SU-DHL-6 (cell line): ENCODE measurements around the gene TUBA4A.

ENCODE experiments used
- H2AFZ ChIP-seq: fragments of 200-600 bp; sonication (generic); 2 replicates; pipeline ENCODE4 v1.6.1; 2014; ENCODE audit warnings: low read depth, mild to moderate bottlenecking, moderate library complexity, mixed read lengths, antibody characterized with exemption, low read length; ENCODE audit not compliant: severe bottlenecking
- H3F3A ChIP-seq: fragments of 200-600 bp; shearing (Covaris generic); 2 replicates; pipeline ENCODE4 v1.6.0; 2016; ENCODE audit warnings: antibody characterized with exemption, mild to moderate bottlenecking; ENCODE audit not compliant: insufficient read depth
- H3K27ac ChIP-seq: fragments of 200-600 bp; sonication (generic); 2 replicates; pipeline ENCODE4 v1.5.1; 2016; ENCODE audit warnings: low read depth, mild to moderate bottlenecking, low read length, moderate library complexity, mixed read lengths
- H3K27me3 ChIP-seq: fragments of 200-600 bp; sonication (generic), shearing (Covaris generic); 2 replicates; pipeline ENCODE4 v1.6.0; 2014; ENCODE audit warnings: mild to moderate bottlenecking, low read length
- H3K36me3 ChIP-seq: fragments of 200-600 bp; sonication (generic); 2 replicates; pipeline ENCODE4 v1.6.1; 2014; ENCODE audit warnings: mild to moderate bottlenecking, low read length, mixed read lengths
- H3K4me2 ChIP-seq: fragments of 300-600, 200-600 bp; shearing (Covaris generic), sonication (generic); 2 replicates; pipeline ENCODE4 v1.6.0; 2014; ENCODE audit warnings: low read length, low read depth, mild to moderate bottlenecking; ENCODE audit not compliant: poor library complexity, severe bottlenecking
- H3K4me3 ChIP-seq: fragments of 200-600 bp; sonication (generic); 2 replicates; pipeline ENCODE4 v1.5.1; 2014; ENCODE audit warnings: antibody characterized with exemption, low read length, mild to moderate bottlenecking, mixed read lengths; ENCODE audit not compliant: insufficient read depth, poor library complexity, severe bottlenecking
- H3K79me2 ChIP-seq: fragments of 200-600 bp; sonication (generic); 2 replicates; pipeline ENCODE4 v1.6.1; 2014; ENCODE audit warnings: mild to moderate bottlenecking, low read length, moderate library complexity; ENCODE audit not compliant: insufficient read depth
- H3K9ac ChIP-seq: fragments of 200-600 bp; sonication (generic); 2 replicates; pipeline ENCODE4 v1.7.0; 2014; ENCODE audit warnings: mild to moderate bottlenecking, low read length
- H3K9me2 ChIP-seq: fragments of 200-600 bp; sonication (generic); replicated peaks from 2 replicates; pipeline ENCODE4 v1.6.1; 2014; ENCODE audit warnings: low read length; ENCODE audit not compliant: insufficient read depth
- H3K9me3 ChIP-seq: fragments of 200-600 bp; sonication (generic); 2 replicates; pipeline ENCODE4 v1.6.1; 2014; ENCODE audit warnings: low read length, mixed read lengths; ENCODE audit not compliant: insufficient read depth
- H4K20me1 ChIP-seq: fragments of 200-600 bp; sonication (generic); 2 replicates; pipeline ENCODE4 v1.6.1; 2014; ENCODE audit warnings: low read depth, mild to moderate bottlenecking, antibody characterized with exemption, low read length, moderate library complexity, mixed read lengths
- EZH2phosphoT487 ChIP-seq: fragments of 200-600 bp; sonication (generic), shearing (Covaris generic); conservative IDR thresholded peaks from 2 replicates; pipeline ENCODE4 v1.6.1; 2018; ENCODE audit warnings: mild to moderate bottlenecking, antibody characterized with exemption, low read length, moderate library complexity, mixed read lengths
- TF ChIP-seq, protein P1 (sequence below): fragments of 200-600 bp; sonication (generic); IDR thresholded peaks from one replicate; pipeline ENCODE4 v1.5.1; 2017; ENCODE audit warnings: antibody characterized with exemption, mild to moderate bottlenecking, low read length, moderate library complexity; ENCODE audit not compliant: insufficient read depth, poor library complexity, severe bottlenecking

TUBA4A gene

DNA sequence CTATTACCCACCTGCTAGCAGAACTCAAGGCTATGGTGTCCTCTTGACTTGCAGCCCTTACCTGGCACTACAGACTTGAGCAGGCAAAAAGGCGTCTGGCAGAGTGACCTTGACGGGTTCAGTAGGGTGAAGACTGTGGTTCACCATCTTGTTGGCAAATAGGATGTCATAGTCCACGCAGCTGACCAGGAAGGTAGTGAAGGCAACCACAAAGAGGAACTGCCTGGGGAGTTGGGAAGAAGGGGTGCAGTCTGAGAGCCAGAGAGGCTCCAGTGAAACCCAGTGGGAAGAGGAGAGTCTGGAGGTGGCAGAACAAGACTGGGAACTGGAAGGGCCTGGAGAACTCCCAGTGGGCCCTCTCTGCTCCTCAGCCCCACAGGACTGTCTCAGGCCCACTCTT lies 28.4 kb downstream of the TUBA4A start:
- Histone ChIP-seq H3K4me2 (no peak overlapping the region), H3F3A (no peaks in the 10 kb centered on the region), H3K27ac (no peak overlapping the region), H3K4me3 (no peak overlapping the region), H3K9me3 (no peaks in the 10 kb centered on the region), H3K9ac (no peak overlapping the region), H3K9me2 (no peaks in the 10 kb centered on the region), H2AFZ (no peak overlapping the region), H3K79me2 (peaks cover 24% of the 10 kb centered on the region), H3K36me3 (no peaks in the 10 kb centered on the region), H4K20me1 (no peaks in the 10 kb centered on the region), H3K27me3 (no peaks in the 10 kb centered on the region)
- TF ChIP-seq, protein P1, sequence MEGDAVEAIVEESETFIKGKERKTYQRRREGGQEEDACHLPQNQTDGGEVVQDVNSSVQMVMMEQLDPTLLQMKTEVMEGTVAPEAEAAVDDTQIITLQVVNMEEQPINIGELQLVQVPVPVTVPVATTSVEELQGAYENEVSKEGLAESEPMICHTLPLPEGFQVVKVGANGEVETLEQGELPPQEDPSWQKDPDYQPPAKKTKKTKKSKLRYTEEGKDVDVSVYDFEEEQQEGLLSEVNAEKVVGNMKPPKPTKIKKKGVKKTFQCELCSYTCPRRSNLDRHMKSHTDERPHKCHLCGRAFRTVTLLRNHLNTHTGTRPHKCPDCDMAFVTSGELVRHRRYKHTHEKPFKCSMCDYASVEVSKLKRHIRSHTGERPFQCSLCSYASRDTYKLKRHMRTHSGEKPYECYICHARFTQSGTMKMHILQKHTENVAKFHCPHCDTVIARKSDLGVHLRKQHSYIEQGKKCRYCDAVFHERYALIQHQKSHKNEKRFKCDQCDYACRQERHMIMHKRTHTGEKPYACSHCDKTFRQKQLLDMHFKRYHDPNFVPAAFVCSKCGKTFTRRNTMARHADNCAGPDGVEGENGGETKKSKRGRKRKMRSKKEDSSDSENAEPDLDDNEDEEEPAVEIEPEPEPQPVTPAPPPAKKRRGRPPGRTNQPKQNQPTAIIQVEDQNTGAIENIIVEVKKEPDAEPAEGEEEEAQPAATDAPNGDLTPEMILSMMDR: no peak
- no peak for TF ChIP-seq EZH2phosphoT487

DNA sequence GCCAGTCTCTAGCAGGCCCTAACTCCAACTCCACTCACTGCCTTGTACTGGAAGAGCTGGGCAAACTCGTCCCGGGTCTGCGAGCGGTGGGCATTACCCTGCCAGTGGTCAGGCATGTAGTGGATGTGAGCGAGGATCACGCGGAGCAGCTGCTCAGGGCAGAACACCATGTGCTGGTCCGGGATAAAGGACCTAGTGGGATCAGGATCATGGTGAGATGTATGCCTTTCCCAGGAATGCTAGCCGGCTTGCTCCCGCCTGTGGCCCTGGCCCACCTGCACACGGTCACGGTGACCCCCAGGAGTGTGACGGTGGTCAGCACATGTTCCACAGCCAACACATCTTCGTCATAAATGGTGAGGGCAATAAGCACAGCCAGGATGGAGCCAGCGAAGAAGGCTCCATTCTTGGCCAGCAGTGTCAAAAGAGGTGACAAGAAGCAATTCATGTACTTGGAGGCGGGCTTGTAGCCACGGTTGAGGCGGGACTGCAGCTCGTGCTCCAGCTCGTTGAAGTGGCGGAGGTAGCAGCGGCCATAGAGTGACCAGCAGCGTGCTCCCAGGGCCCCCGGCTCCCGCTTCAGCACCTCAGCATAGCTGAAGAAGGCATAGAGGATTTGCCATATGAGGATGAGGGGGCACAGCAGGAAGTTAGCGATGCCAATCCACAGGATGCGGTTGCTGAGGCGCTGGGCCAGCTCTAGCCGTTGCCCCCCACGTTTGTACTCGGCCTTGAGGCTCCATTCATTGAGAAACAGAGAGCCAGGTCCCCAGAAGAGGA lies 29.7 kb downstream of the TUBA4A start:
- Histone ChIP-seq H3K9ac (no peak overlapping the region), H3K79me2 (peaks cover 17% of the 10 kb centered on the region), H3K9me2 (no peaks in the 10 kb centered on the region), H3K27ac (no peak overlapping the region), H3K36me3 (no peaks in the 10 kb centered on the region), H3K9me3 (no peaks in the 10 kb centered on the region), H4K20me1 (no peaks in the 10 kb centered on the region), H3F3A (no peaks in the 10 kb centered on the region), H3K27me3 (no peaks in the 10 kb centered on the region), H3K4me3 (no peak overlapping the region), H2AFZ (no peak overlapping the region), H3K4me2 (no peak overlapping the region)
- TF ChIP-seq EZH2phosphoT487: no peak
- TF ChIP-seq, protein P1: no peak

DNA sequence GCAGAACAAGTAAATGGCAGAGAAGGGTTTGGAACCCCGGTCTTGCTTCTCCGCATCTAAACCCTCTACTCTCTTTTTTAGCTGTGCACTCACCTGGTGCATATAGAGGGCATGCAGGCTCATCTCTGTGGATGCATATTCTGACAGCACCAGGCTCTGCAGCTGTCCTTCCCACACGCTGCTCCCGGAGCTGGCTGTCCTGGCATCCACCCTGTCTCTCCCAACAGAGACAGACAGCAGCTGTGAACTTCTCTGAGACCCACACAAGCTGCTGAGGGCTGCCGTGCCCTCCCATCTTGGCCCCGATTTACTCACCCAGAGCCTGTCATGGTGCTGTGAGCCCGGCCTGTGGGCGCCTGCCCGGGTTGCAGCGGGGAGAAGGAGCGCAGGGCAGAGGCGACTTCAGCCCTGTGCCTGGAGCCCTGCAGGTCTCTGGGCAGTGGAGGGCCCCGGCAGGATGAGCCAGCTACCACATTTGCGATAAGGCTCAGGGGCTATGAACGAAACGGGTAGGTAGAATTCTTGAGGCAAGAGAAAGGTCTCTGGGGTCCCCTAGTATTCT lies 31.7 kb downstream of the TUBA4A start:
- H4K20me1 ChIP-seq: no peaks in the 10 kb centered on the region
- no peak overlapping the region for H3K9ac ChIP-seq
- H3K9me3 ChIP-seq: no peaks in the 10 kb centered on the region
- no peak overlapping the region for H3K4me3 ChIP-seq
- no peaks in the 10 kb centered on the region for H3K79me2 ChIP-seq
- no peaks in the 10 kb centered on the region for H3K9me2 ChIP-seq
- H3F3A ChIP-seq: no peaks in the 10 kb centered on the region
- H3K27ac ChIP-seq: no peak overlapping the region
- no peak overlapping the region for H2AFZ ChIP-seq
- H3K4me2 ChIP-seq: no peak overlapping the region
- no peaks in the 10 kb centered on the region for H3K36me3 ChIP-seq
- H3K27me3 ChIP-seq: no peaks in the 10 kb centered on the region
- TF ChIP-seq EZH2phosphoT487: no peak
- TF ChIP-seq, protein P1: no peak
